ENCODE measurements around the gene AP4E1. TPM values are rescaled to one million over a fixed set of nuclear protein-coding genes. Genes with fewer than 3 reads are reported as not detected.

AP4E1 gene
- total and polyA plus RNA-seq, 2 of the 8 experiments (the other 6 are each of a cell fraction or from before 2014, with no cell fraction given): 1.4 to 10.9 TPM

DNA sequence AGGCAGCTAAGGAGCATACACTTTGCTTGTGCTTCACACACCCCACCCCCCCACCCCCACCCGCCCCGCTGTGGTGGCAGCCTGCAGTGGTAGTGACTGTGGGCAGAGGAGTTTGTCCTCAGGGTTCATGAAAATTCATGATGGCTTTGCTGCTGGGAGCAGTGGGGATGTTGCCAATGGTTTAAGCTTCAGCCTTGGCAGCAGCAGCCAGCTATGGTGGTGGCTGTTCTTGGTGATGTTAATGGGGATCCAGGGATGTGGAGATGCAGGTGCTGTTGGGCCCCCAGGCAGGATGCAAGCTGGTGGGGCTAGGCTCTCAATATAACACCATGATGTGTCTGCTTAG is 130.5 kb downstream of the AP4E1 start:
- Histone ChIP-seq H2BK12ac (ENCODE audit: low read depth, low read length) (no peak overlapping the region), H2AK5ac (ENCODE audit: low read depth, low read length) (peak overlapping the region; percentile 15; the same call in 1 of the 2 replicates), H3K4me2 (ENCODE audit: insufficient read depth in 1 of 2, low read depth in 2 of 2, low read length in 2 of 2) (peak overlapping the region in 1 of 2 experiments; percentile 73; a peak in 1 of 4 replicates), H2BK120ac (replicated peaks; ENCODE audit: low read depth, low read length) (no peak overlapping the region), H3K18ac (ENCODE audit: extremely low read depth, low read length) (no peak overlapping the region), H2BK20ac (ENCODE audit: low read length) (no peak overlapping the region), H3K27ac (ENCODE audit: low read depth, low read length) (no peak overlapping the region), H2BK5ac (ENCODE audit: low read depth, low read length) (no peak overlapping the region), H3K23ac (ENCODE audit: insufficient read length) (no peak overlapping the region), H4K20me1 (replicated peaks in 1 of 2; ENCODE audit: control insufficient read depth in 1 of 2, insufficient read depth in 2 of 2, low read length in 2 of 2) (no peaks in the 10 kb centered on the region), H3K9ac (replicated peaks in 1 of 4; ENCODE audit: extremely low read depth in 1 of 4, low read depth in 3 of 4, low read length in 3 of 4) (no peak overlapping the region), H3K4ac (replicated peaks; ENCODE audit: insufficient read length, low read depth, low read length) (no peak overlapping the region), H4K5ac (ENCODE audit: insufficient read length, low read depth, low read length) (no peak overlapping the region), H3K4me3 (ENCODE audit: extremely low read depth in 1 of 4, insufficient read depth in 2 of 4, low read depth in 3 of 4, low read length in 4 of 4) (no peak overlapping the region), H3K79me1 (ENCODE audit: low read depth, low read length) (no peaks in the 10 kb centered on the region; the same call in 1 of the 2 replicates), H2BK15ac (ENCODE audit: low read length) (0 out of 2 replicates have a peak overlapping the region, but pooled peaks have one; percentile 46), H2AFZ (ENCODE audit: low read length) (no peak overlapping the region), H4K91ac (replicated peaks; ENCODE audit: insufficient read length, low read length) (no peak overlapping the region), H3K36me3 (ENCODE audit: control insufficient read depth in 2 of 4, insufficient read depth in 4 of 4, low read length in 3 of 4) (no peaks in the 10 kb centered on the region), H3K79me2 (ENCODE audit: control insufficient read depth in 1 of 2, insufficient read depth in 2 of 2, low read length in 2 of 2) (peaks cover 0 to 7% of the 10 kb centered on the region in 2 experiments; a peak in 1 of 4 replicates), H3K9me3 (ENCODE audit: insufficient read depth in 2 of 2, low read depth in 1 of 2, low read length in 1 of 2) (peaks cover 0 to 2% of the 10 kb centered on the region in 2 experiments; a peak in 1 of 4 replicates), H3K14ac (ENCODE audit: insufficient read length) (no peak overlapping the region), H4K8ac (ENCODE audit: extremely low read depth, insufficient read depth, low read length) (no peak overlapping the region), H3K23me2 (ENCODE audit: low read depth, low read length) (no peaks in the 10 kb centered on the region), H3K4me1 (replicated peaks in 1 of 4; ENCODE audit: control insufficient read depth in 3 of 4, insufficient read depth in 4 of 4, low read length in 3 of 4) (peaks cover 0 to 9% (median 4%) of the 10 kb centered on the region in 4 experiments; a peak in 5 of 7 replicates), H3K27me3 (replicated peaks in 1 of 4; ENCODE audit: control insufficient read depth in 3 of 4, extremely low read depth in 1 of 4, insufficient read depth in 3 of 4, low read length in 3 of 4) (no peaks in the 10 kb centered on the region), H3K56ac (replicated peaks; ENCODE audit: insufficient read length, low read depth, low read length) (no peak overlapping the region)
- DNase-seq (ENCODE audit: low read depth in 1 of 2, low spot score in 2 of 2): no peak
- CTCF ChIA-PET (ENCODE audit: partially characterized antibody): interaction anchor here (1.3 to 1.7 kb wide), 2 partner anchors 13 to 61 kb away, joined by 3 to 5 read pairs; no protein-coding TSS in a partner anchor
- no CpG with 5 or more reads among the region's 2 CpGs for WGBS, 2 experiments (ENCODE audit: extremely low coverage in 1 of 2, insufficient coverage in 1 of 2, insufficient read length in 1 of 2, insufficient replicate concordance in 2 of 2, low coverage in 1 of 2, low lambda C conversion rate in 2 of 2, missing lambda C conversion rate in 1 of 2)
- no peak for FAIRE-seq
- POLR2A ChIA-PET (ENCODE audit: partially characterized antibody): interaction anchor here (0.6 to 2.2 kb wide), 5 partner anchors 9 to 471 kb away, joined by 3 to 9 read pairs (median 3); no protein-coding TSS in a partner anchor
- TF ChIP-seq, protein P1, sequence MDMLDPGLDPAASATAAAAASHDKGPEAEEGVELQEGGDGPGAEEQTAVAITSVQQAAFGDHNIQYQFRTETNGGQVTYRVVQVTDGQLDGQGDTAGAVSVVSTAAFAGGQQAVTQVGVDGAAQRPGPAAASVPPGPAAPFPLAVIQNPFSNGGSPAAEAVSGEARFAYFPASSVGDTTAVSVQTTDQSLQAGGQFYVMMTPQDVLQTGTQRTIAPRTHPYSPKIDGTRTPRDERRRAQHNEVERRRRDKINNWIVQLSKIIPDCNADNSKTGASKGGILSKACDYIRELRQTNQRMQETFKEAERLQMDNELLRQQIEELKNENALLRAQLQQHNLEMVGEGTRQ (IDR thresholded peaks at IDR 0.05; ENCODE audit: low read length): no peak
- TF ChIP-seq SIX5 (IDR thresholded peaks at IDR 0.05; ENCODE audit: low read depth, low read length) (no peak), JUN (IDR thresholded peaks at IDR 0.05; ENCODE audit: low read depth, low read length) (no peak), SRF (IDR thresholded peaks at IDR 0.05; ENCODE audit: low read depth, low read length) (no peak), CHD1 (IDR thresholded peaks at IDR 0.05; ENCODE audit: low read depth, low read length) (no peak)
